PC-3 (cell line): ENCODE results near the gene HAVCR1. TPM values are rescaled to one million over a fixed set of nuclear protein-coding genes. Genes with fewer than 3 reads are reported as not detected.
"Not testable (repeated sequence)": the region's sequence is repeated elsewhere in the genome, so short reads cannot be mapped to it uniquely, and the experiment has no call there.

ENCODE experiments used
- ATAC-seq: fragments of 200-7000 bp; cut with Tn5 transposase; 2 replicates; pipeline ENCODE4 v1.9.1; 2020; ENCODE audit warnings: mild to moderate bottlenecking, moderate library complexity
- BruUV-seq: library from RNA; stranded (reverse); fragments of 400-500 nt; replicated peaks from 2 replicates; lab custom pipeline; 2021; lab: Mats Ljungman, UMichigan
- CTCF ChIA-PET: fragments of 300-600 bp; sonication (Branson Sonifier 250); formaldehyde crosslinking; loops from one replicate; lab custom pipeline; 2022; ENCODE audit warnings: antibody characterized with exemption; lab: Charles Lee
- POLR2A ChIA-PET: fragments of 300-600 bp; sonication (Branson Sonifier 250); formaldehyde crosslinking; loops from one replicate; lab custom pipeline; 2022; ENCODE audit warnings: antibody characterized with exemption; ENCODE audit not compliant: unreplicated experiment; lab: Charles Lee
- DNase-seq: peaks from one replicate; pipeline ENCODE4 v3.0.0-alpha.2; 2015
- H2AFZ ChIP-seq: fragments of 300-600 bp; sonication (generic); 2 replicates; pipeline ENCODE4 v1.6.0; 2016; ENCODE audit warnings: antibody characterized with exemption, low read length
- H3F3A ChIP-seq: fragments of 300-600 bp; sonication (generic); one replicate; pipeline ENCODE4 v1.6.0; 2017; ENCODE audit warnings: antibody characterized with exemption, low read length, control low read depth, mild to moderate bottlenecking; ENCODE audit not compliant: unreplicated experiment
- H3K27ac ChIP-seq: fragments of 300-600 bp; sonication (generic); 2 replicates; pipeline ENCODE4 v1.5.1; 2016; ENCODE audit warnings: mild to moderate bottlenecking, low read length
- H3K27me3 ChIP-seq: fragments of 300-600 bp; sonication (generic); 2 replicates; pipeline ENCODE4 v1.6.1; 2016; ENCODE audit warnings: low read length, mixed read lengths
- H3K36me3 ChIP-seq: fragments of 300-600 bp; sonication (generic); 2 replicates; pipeline ENCODE4 v1.6.1; 2016; ENCODE audit warnings: low read depth, mixed run types, low read length, mixed read lengths
- H3K4me1 ChIP-seq: fragments of 300-600 bp; sonication (generic); 2 replicates; pipeline ENCODE4 v1.5.1; 2016; ENCODE audit warnings: low read length; ENCODE audit not compliant: insufficient read depth
- H3K4me2 ChIP-seq: fragments of 300-600 bp; sonication (generic); 2 replicates; pipeline ENCODE4 v1.6.0; 2016; ENCODE audit warnings: low read length
- H3K4me3 ChIP-seq: fragments of 300-600 bp; sonication (generic); 2 replicates; pipeline ENCODE4 v1.5.1; 2016; ENCODE audit warnings: mild to moderate bottlenecking, low read length, mixed read lengths
- H3K79me2 ChIP-seq: fragments of 300-600 bp; sonication (generic); 2 replicates; pipeline ENCODE4 v1.6.1; 2017; ENCODE audit warnings: low read length, mixed read lengths
- H3K9ac ChIP-seq: fragments of 300-600 bp; sonication (generic); 2 replicates; pipeline ENCODE4 v1.6.0; 2016; ENCODE audit warnings: mild to moderate bottlenecking, low read length
- H3K9me2 ChIP-seq: fragments of 300-600 bp; sonication (generic); replicated peaks from 2 replicates; pipeline ENCODE4 v1.6.1; 2016; ENCODE audit warnings: mixed run types, low read length, mixed read lengths
- H3K9me3 ChIP-seq: fragments of 300-600 bp; sonication (generic); 2 replicates; pipeline ENCODE4 v1.6.1; 2016; ENCODE audit warnings: low read length, mixed read lengths
- H4K20me1 ChIP-seq: fragments of 300-600 bp; sonication (generic); 2 replicates; pipeline ENCODE4 v1.6.1; 2016; ENCODE audit warnings: low read length, mixed read lengths
- EZH2 ChIP-seq: fragments of 300-600 bp; sonication (generic); IDR thresholded peaks from one replicate; pipeline ENCODE4 v1.6.1; 2017; ENCODE audit warnings: antibody characterized with exemption, mild to moderate bottlenecking, low read length; ENCODE audit not compliant: unreplicated experiment
- EZH2phosphoT487 ChIP-seq: fragments of 300-600 bp; sonication (generic); IDR thresholded peaks from 2 replicates; pipeline ENCODE4 v1.6.1; 2018; ENCODE audit warnings: mild to moderate bottlenecking, antibody characterized with exemption, low read length, borderline replicate concordance
- intact Hi-C: fragments of 100-400 bp; cut with micrococcal nuclease; formaldehyde crosslinking; loops from 2 replicates; pipeline ENCODE4 v1.9.0; 2023
- total RNA-seq: library from RNA; depleted of rRNA; stranded (reverse); fragments of >200 nt; gene quantifications from 2 replicates; pipeline ENCODE4 v1.2.3, GENCODE V29; 2014
- TF ChIP-seq, protein P1 (sequence below): fragments of 300-600 bp; sonication (generic); conservative IDR thresholded peaks from 2 replicates; pipeline ENCODE4 v1.5.1; 2017; ENCODE audit warnings: antibody characterized with exemption, low read depth, mild to moderate bottlenecking, low read length

The HAVCR1 gene
- total RNA-seq, 1 experiment from 2014 or later, result not detected

DNA sequence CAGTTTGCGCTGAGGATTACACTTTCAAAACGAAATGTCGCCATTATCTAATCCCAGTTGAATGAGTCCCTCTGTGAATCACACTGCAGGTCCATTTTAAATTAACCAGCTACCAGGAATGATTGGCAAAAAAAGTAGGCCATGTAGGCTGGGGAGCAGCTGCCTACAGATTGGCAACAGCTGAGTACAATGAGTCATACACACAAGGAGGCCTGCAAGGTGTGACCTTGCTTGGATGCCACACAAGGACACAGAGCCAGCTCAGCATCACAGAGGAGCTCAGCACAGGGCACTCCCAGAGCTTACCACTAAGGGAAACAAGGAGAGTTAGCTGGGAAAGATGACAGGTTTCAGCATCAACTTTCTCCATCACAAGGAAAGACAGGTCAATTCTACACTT, 12.9 kb downstream of the HAVCR1 start:
- no TSS peak for BruUV-seq
- H3K4me2 ChIP-seq, result no peak overlapping the region
- no peaks in the 10 kb centered on the region for H3K9me2 ChIP-seq
- H2AFZ ChIP-seq, result no peak overlapping the region
- DNase-seq, result no peak
- no peaks in the 10 kb centered on the region for H3K36me3 ChIP-seq
- peaks cover 8% of the 10 kb centered on the region; the same call in 1 of the 2 replicates for H3K4me1 ChIP-seq
- no peaks in the 10 kb centered on the region for H3F3A ChIP-seq
- ATAC-seq, result no peak
- intact Hi-C loops, result no loop called here
- CTCF ChIA-PET, result no interaction called here
- no peaks in the 10 kb centered on the region for H3K9me3 ChIP-seq
- POLR2A ChIA-PET, result no interaction called here
- no peaks in the 10 kb centered on the region for H3K79me2 ChIP-seq
- no peaks in the 10 kb centered on the region for H4K20me1 ChIP-seq
- no peak overlapping the region for H3K27ac ChIP-seq
- H3K4me3 ChIP-seq, result no peak overlapping the region
- H3K9ac ChIP-seq, result no peak overlapping the region
- TF ChIP-seq EZH2 (no peak), EZH2phosphoT487 (no peak)
- TF ChIP-seq, protein P1, sequence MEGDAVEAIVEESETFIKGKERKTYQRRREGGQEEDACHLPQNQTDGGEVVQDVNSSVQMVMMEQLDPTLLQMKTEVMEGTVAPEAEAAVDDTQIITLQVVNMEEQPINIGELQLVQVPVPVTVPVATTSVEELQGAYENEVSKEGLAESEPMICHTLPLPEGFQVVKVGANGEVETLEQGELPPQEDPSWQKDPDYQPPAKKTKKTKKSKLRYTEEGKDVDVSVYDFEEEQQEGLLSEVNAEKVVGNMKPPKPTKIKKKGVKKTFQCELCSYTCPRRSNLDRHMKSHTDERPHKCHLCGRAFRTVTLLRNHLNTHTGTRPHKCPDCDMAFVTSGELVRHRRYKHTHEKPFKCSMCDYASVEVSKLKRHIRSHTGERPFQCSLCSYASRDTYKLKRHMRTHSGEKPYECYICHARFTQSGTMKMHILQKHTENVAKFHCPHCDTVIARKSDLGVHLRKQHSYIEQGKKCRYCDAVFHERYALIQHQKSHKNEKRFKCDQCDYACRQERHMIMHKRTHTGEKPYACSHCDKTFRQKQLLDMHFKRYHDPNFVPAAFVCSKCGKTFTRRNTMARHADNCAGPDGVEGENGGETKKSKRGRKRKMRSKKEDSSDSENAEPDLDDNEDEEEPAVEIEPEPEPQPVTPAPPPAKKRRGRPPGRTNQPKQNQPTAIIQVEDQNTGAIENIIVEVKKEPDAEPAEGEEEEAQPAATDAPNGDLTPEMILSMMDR, result no peak
- peaks cover 13% of the 10 kb centered on the region; the same call in 1 of the 2 replicates for H3K27me3 ChIP-seq

GRCh38 chr5:157045601-157046000, 13.3 kb downstream of the HAVCR1 start:
- Histone ChIP-seq H3K27me3 (peaks cover 11% of the 10 kb centered on the region; the same call in 1 of the 2 replicates), H3K4me2 (no peak overlapping the region), H3K4me1 (peaks cover 8% of the 10 kb centered on the region; the same call in 1 of the 2 replicates), H4K20me1 (no peaks in the 10 kb centered on the region), H2AFZ (no peak overlapping the region), H3K4me3 (no peak overlapping the region), H3K27ac (no peak overlapping the region), H3K9ac (no peak overlapping the region), H3K79me2 (no peaks in the 10 kb centered on the region), H3K36me3 (no peaks in the 10 kb centered on the region), H3F3A (no peaks in the 10 kb centered on the region), H3K9me3 (no peaks in the 10 kb centered on the region), H3K9me2 (no peaks in the 10 kb centered on the region)
- no peak for ATAC-seq
- ChIA-PET CTCF (no interaction called here), POLR2A (no interaction called here)
- no peak for DNase-seq
- intact Hi-C loops, result no loop called here
- BruUV-seq, result no TSS peak
- TF ChIP-seq EZH2, result no peak
- TF ChIP-seq EZH2phosphoT487, result no peak
- TF ChIP-seq, protein P1, result no peak

GRCh38 chr5:157038568-157039187, 20.2 kb downstream of the HAVCR1 start:
- no peak overlapping the region for H3K27ac ChIP-seq
- no peak for ATAC-seq
- no peak for TF ChIP-seq EZH2phosphoT487
- no peak for TF ChIP-seq EZH2
- TF ChIP-seq, protein P1, result no peak
- H3K4me3 ChIP-seq, result no peak overlapping the region
- H2AFZ ChIP-seq, result no peak overlapping the region
- no peak overlapping the region for H3K4me2 ChIP-seq
- H3K9me2 ChIP-seq, result no peaks in the 10 kb centered on the region
- DNase-seq, result no peak
- no peaks in the 10 kb centered on the region for H3K4me1 ChIP-seq
- intact Hi-C loops, result no loop called here
- H3K27me3 ChIP-seq, result peaks cover 9% of the 10 kb centered on the region
- no TSS peak for BruUV-seq
- H3K9ac ChIP-seq, result no peak overlapping the region
- ChIA-PET POLR2A (interaction anchor here (0.7 kb wide), 1 partner anchor 175 kb away, joined by 3 read pairs; no protein-coding TSS in a partner anchor), CTCF (no interaction called here)
- no peaks in the 10 kb centered on the region for H3K36me3 ChIP-seq
- H4K20me1 ChIP-seq, result no peaks in the 10 kb centered on the region
- no peaks in the 10 kb centered on the region for H3K9me3 ChIP-seq
- H3K79me2 ChIP-seq, result no peaks in the 10 kb centered on the region
- no peaks in the 10 kb centered on the region for H3F3A ChIP-seq

- intact Hi-C loops, CTCF ChIA-PET, H3K4me3 ChIP-seq, POLR2A ChIA-PET, H3F3A ChIP-seq, H3K36me3 ChIP-seq, H3K79me2 ChIP-seq, H4K20me1 ChIP-seq, BruUV-seq, H3K27ac ChIP-seq, H3K4me1 ChIP-seq, H3K9ac ChIP-seq, H3K9me3 ChIP-seq, DNase-seq, H3K4me2 ChIP-seq, H3K9me2 ChIP-seq, ATAC-seq, H2AFZ ChIP-seq: not testable (repeated sequence)
- peaks cover 29% of the 10 kb centered on the region for H3K27me3 ChIP-seq
These were observed 24.5 kb downstream of the HAVCR1 start for GRCh38 chr5:157034106-157035072.
